Astrocyte (in vitro differentiated cells and primary cell): ENCODE results near the gene MYH15.

Source experiments
- CTCF ChIP-seq: IDR thresholded peaks from 2 replicates; pipeline ENCODE4 v1.5.1; 2011; ENCODE audit warnings: low read depth, mild to moderate bottlenecking, inconsistent platforms, low read length, moderate library complexity; ENCODE audit not compliant: insufficient read depth
- EZH2 ChIP-seq: IDR thresholded peaks from 2 replicates; pipeline ENCODE4 v1.6.1; 2012; ENCODE audit warnings: mild to moderate bottlenecking, low read length, inconsistent platforms; ENCODE audit not compliant: insufficient read depth

GRCh38 chr3:108548886-108549285 lies 38.5 kb upstream of the MYH15 start:
- TF ChIP-seq EZH2, result no peak
- TF ChIP-seq CTCF, result no peak
